Liver (tissue), 9 donors: ENCODE data around the gene RNU7-1. TPM values are rescaled to one million over a fixed set of nuclear protein-coding genes. Genes with fewer than 3 reads are reported as not detected.

Experiments used
- DNase-seq: peaks from one replicate; pipeline ENCODE4 v3.0.0-alpha.2; 2017; ENCODE audit warnings: low spot score
- H3K27ac ChIP-seq, 2 donors: one replicate each; pipeline ENCODE4 v1.7.0; 2013; ENCODE audit warnings: inconsistent platforms in 2 of 2, low read length in 2 of 2, control low read depth in 1 of 2, low read depth in 1 of 2, mild to moderate bottlenecking in 1 of 2
- H3K27me3 ChIP-seq, 4 donors: one replicate each; pipeline versions ENCODE4 v1.6.1 to v1.7.0; 2013; ENCODE audit warnings: low read length in 3 of 4, inconsistent platforms in 1 of 4, mild to moderate bottlenecking in 1 of 4, moderate library complexity in 1 of 4; ENCODE audit not compliant: control insufficient read depth in 4 of 4, insufficient read depth in 4 of 4
- H3K36me3 ChIP-seq, 4 donors: one replicate each; pipeline versions ENCODE4 v1.6.1 to v1.7.0; 2013; ENCODE audit warnings: low read length in 3 of 4, mild to moderate bottlenecking in 3 of 4, low read depth in 1 of 4, moderate library complexity in 1 of 4; ENCODE audit not compliant: control insufficient read depth in 4 of 4, insufficient read depth in 3 of 4
- H3K4me1 ChIP-seq, 4 donors: one replicate each; pipeline versions ENCODE4 v1.6.1 to v1.7.0; 2013; ENCODE audit warnings: low read length in 3 of 4, mild to moderate bottlenecking in 3 of 4, moderate library complexity in 1 of 4; ENCODE audit not compliant: control insufficient read depth in 4 of 4, insufficient read depth in 4 of 4
- H3K4me3 ChIP-seq, 3 donors: one replicate each; pipeline versions ENCODE4 v1.6.1 to v1.7.0; 2013; ENCODE audit warnings: low read length in 3 of 3, control low read depth in 1 of 3, low read depth in 1 of 3, mild to moderate bottlenecking in 1 of 3
- H3K9ac ChIP-seq, 2 donors: one replicate each; pipeline ENCODE4 v1.7.0; 2013; ENCODE audit warnings: low read length in 2 of 2, mild to moderate bottlenecking in 2 of 2, moderate library complexity in 2 of 2, control low read depth in 1 of 2, low read depth in 1 of 2
- H3K9me3 ChIP-seq, 4 donors: one replicate each; pipeline versions ENCODE4 v1.6.1 to v1.7.0; 2013; ENCODE audit warnings: low read length in 3 of 4; ENCODE audit not compliant: control insufficient read depth in 4 of 4
- ATF3 ChIP-seq: IDR thresholded peaks from 2 replicates; pipeline ENCODE4 v1.6.1; 2016; ENCODE audit warnings: antibody characterized with exemption
- CTCF ChIP-seq: fragments of 150-350 bp; IDR thresholded peaks from 2 replicates; pipeline ENCODE4 v1.5.1; 2017; ENCODE audit warnings: improper control_type of control experiment, low read depth, low read length; ENCODE audit not compliant: missing input control
- EGR1 ChIP-seq, 2 donors: IDR thresholded peaks; 2 replicates each; pipeline ENCODE4 v1.6.1; 2016 to 2018; ENCODE audit warnings: antibody characterized with exemption in 2 of 2, low read depth in 2 of 2
- FOXA1 ChIP-seq: IDR thresholded peaks from 2 replicates; pipeline ENCODE4 v1.6.1; 2016; ENCODE audit warnings: antibody characterized with exemption
- FOXA2 ChIP-seq: IDR thresholded peaks from 2 replicates; pipeline ENCODE4 v1.6.1; 2016; ENCODE audit warnings: antibody characterized with exemption
- GABPA ChIP-seq, 2 donors: IDR thresholded peaks in 1 of 2; conservative IDR thresholded peaks in 1 of 2; 2 replicates each; pipeline ENCODE4 v1.6.1; 2016; ENCODE audit warnings: antibody characterized with exemption in 2 of 2, mild to moderate bottlenecking in 1 of 2, moderate library complexity in 1 of 2
- HNF4A ChIP-seq, 2 donors: conservative IDR thresholded peaks; 2 replicates each; pipeline ENCODE4 v1.6.1; 2016; ENCODE audit warnings: antibody characterized with exemption in 2 of 2, mild to moderate bottlenecking in 2 of 2
- HNF4G ChIP-seq: IDR thresholded peaks from 2 replicates; pipeline ENCODE4 v1.6.1; 2016; ENCODE audit warnings: antibody characterized with exemption
- JUND ChIP-seq, 2 donors: IDR thresholded peaks; 2 replicates each; pipeline ENCODE4 v1.6.1; 2016; ENCODE audit warnings: antibody characterized with exemption in 2 of 2
- MAX ChIP-seq: IDR thresholded peaks from 2 replicates; pipeline ENCODE4 v1.6.1; 2016; ENCODE audit warnings: antibody characterized with exemption
- NR2F2 ChIP-seq: IDR thresholded peaks from 2 replicates; pipeline ENCODE4 v1.6.1; 2016; ENCODE audit warnings: antibody characterized with exemption
- REST ChIP-seq: IDR thresholded peaks from 2 replicates; pipeline ENCODE4 v1.6.1; 2016; ENCODE audit warnings: antibody characterized with exemption, mild to moderate bottlenecking
- RXRA ChIP-seq, 2 donors: IDR thresholded peaks; 2 replicates each; pipeline ENCODE4 v1.6.1; 2017 to 2018; ENCODE audit warnings: antibody characterized with exemption in 2 of 2, mild to moderate bottlenecking in 1 of 2
- SP1 ChIP-seq: IDR thresholded peaks from 2 replicates; pipeline ENCODE4 v1.6.1; 2018; ENCODE audit warnings: antibody characterized with exemption, mild to moderate bottlenecking
- TAF1 ChIP-seq: conservative IDR thresholded peaks from 2 replicates; pipeline ENCODE4 v1.6.1; 2016; ENCODE audit warnings: antibody characterized with exemption, mild to moderate bottlenecking
- YY1 ChIP-seq: IDR thresholded peaks from 2 replicates; pipeline ENCODE4 v1.6.1; 2016; ENCODE audit warnings: antibody characterized with exemption, mild to moderate bottlenecking
- ZBTB33 ChIP-seq: IDR thresholded peaks from 2 replicates; pipeline ENCODE4 v1.6.1; 2016; ENCODE audit warnings: antibody characterized with exemption
- WGBS: extraction: QIAGEN DNeasy Blood & Tissue Kit; methylation state at CpG from one replicate; pipeline ENCODE4 v1.1.7; 2013; 5-methylcytosine and 5-hydroxymethylcytosine counted together
- polyA plus RNA-seq, 2 donors: library from polyadenylated mRNA; stranded (reverse) in 1 of 2; unstranded in 1 of 2; fragments of 200-250 nt in 1 of 2; fragments of >200 nt in 1 of 2; fragmentation: Nextera tagmentation in 1 of 2; extraction: Ambion mirVana in 1 of 2; gene quantifications; one replicate each; pipeline versions ENCODE4 v1.2.1 to v1.2.3, GENCODE V29; 2013 to 2015
- total RNA-seq, 2 donors: library from RNA; depleted of rRNA; stranded (reverse); fragments of >200 nt; gene quantifications; one replicate each; pipeline ENCODE4 v1.2.3, GENCODE V29; 2014
- donor health status: healthy.
- donor health status: healthy.
- donor health status: healthy.
- donor health status: healthy.
- donor health status: healthy.

Gene RNU7-1
- total and polyA plus RNA-seq, 4 donors, result not detected

- TF ChIP-seq RXRA (IDR thresholded peaks at IDR 0.05) (no peak), MAX (no peak), NR2F2 (no peak)
Measured at GRCh38 chr12:6967651-6968100, 24.1 kb downstream of the RNU7-1 start (continued).

GRCh38 chr12:6968426-6968825 lies 24.8 kb downstream of the RNU7-1 start:
- no peak for TF ChIP-seq EGR1 (IDR thresholded peaks at IDR 0.05; ENCODE audit: low read depth in 2 of 2)
- Histone ChIP-seq H3K36me3 (peaks cover 13 to 34% (median 28%) of the 10 kb centered on the region in 4 donors), H3K9me3 (no peaks in the 10 kb centered on the region), H3K9ac (no peak overlapping the region), H3K27ac (peak overlapping the region; percentile 78 to 84), H3K4me3 (no peak overlapping the region), H3K4me1 (peaks cover 0 to 29% (median 22%) of the 10 kb centered on the region in 4 donors), H3K27me3 (no peaks in the 10 kb centered on the region)
- WGBS, result 85% methylated on average over 9 of the region's 9 CpGs
- DNase-seq, result no peak

- peaks cover 13 to 40% (median 38%) of the 10 kb centered on the region in 4 donors for H3K36me3 ChIP-seq
- H3K27me3 ChIP-seq, result no peaks in the 10 kb centered on the region
- WGBS, result under 1% methylated on average over 31 of the region's 31 CpGs
- no peaks in the 10 kb centered on the region for H3K9me3 ChIP-seq
- TF ChIP-seq REST, result no peak
- no peak for TF ChIP-seq SP1
- peak in 1 of 2 donors; percentile 10 for TF ChIP-seq HNF4A (conservative IDR thresholded peaks at IDR 0.05)
- TF ChIP-seq RXRA (IDR thresholded peaks at IDR 0.05), result peak in 1 of 2 donors; percentile 26
- TF ChIP-seq HNF4G, result no peak
- no peak for TF ChIP-seq YY1
- peak; percentile 64 for TF ChIP-seq NR2F2
- H3K27ac ChIP-seq, result peak overlapping the region; percentile 78 to 84
- H3K4me1 ChIP-seq, result peaks cover 0 to 29% (median 22%) of the 10 kb centered on the region in 4 donors
- peak overlapping the region; percentile 56 to 90 (median 82) for H3K4me3 ChIP-seq
- DNase-seq, result no peak
- peak overlapping the region; percentile 54 to 93 for H3K9ac ChIP-seq
Measured at GRCh38 chr12:6970096-6970527, 26.5 kb downstream of the RNU7-1 start.

GRCh38 chr12:6974180-6974579 lies 30.6 kb downstream of the RNU7-1 start:
- Histone ChIP-seq H3K27ac (no peak overlapping the region), H3K27me3 (no peaks in the 10 kb centered on the region), H3K36me3 (peaks cover 2 to 50% (median 47%) of the 10 kb centered on the region in 4 donors), H3K4me1 (peaks cover 0 to 9% (median 9%) of the 10 kb centered on the region in 4 donors), H3K9ac (no peak overlapping the region), H3K9me3 (no peaks in the 10 kb centered on the region), H3K4me3 (no peak overlapping the region)
- TF ChIP-seq GABPA (IDR thresholded peaks at IDR 0.05 in 1 of 2, conservative IDR thresholded peaks at IDR 0.05 in 1 of 2) (no peak), RXRA (IDR thresholded peaks at IDR 0.05) (no peak), CTCF (no peak), FOXA1 (no peak), HNF4A (conservative IDR thresholded peaks at IDR 0.05) (no peak), YY1 (no peak), ZBTB33 (no peak), HNF4G (no peak), ATF3 (no peak), JUND (IDR thresholded peaks at IDR 0.05) (no peak), NR2F2 (no peak), FOXA2 (no peak), TAF1 (no peak)
- 94% methylated on average over 6 of the region's 6 CpGs for WGBS
- no peak for DNase-seq
